Body of pancreas (tissue), 4 donors: ENCODE results near the gene ADPRS. TPM values are rescaled to one million over a fixed set of nuclear protein-coding genes. Genes with fewer than 3 reads are reported as not detected.

Source experiments
- ATAC-seq: fragments of 150-250 bp; one replicate; pipeline ENCODE4 v1.9.1; 2016
- DNase-seq, 4 donors: peaks; one replicate each; pipeline ENCODE4 v3.0.0-alpha.2; 2019
- H3K27ac ChIP-seq, 4 donors: fragments of 200-600 bp; sonication (generic); 1 replicate in 3 of 4; 2 replicates in 1 of 4; pipeline versions ENCODE4 v1.5.1 to v1.6.1; 2016 to 2019; ENCODE audit warnings: mild to moderate bottlenecking in 1 of 4, mixed read lengths in 1 of 4, moderate library complexity in 1 of 4
- H3K27me3 ChIP-seq, 2 donors: fragments of 200-600 bp; sonication (generic); one replicate each; pipeline ENCODE4 v1.6.0; 2016; ENCODE audit warnings: mild to moderate bottlenecking in 1 of 2
- H3K36me3 ChIP-seq, 2 donors: fragments of 200-600 bp; sonication (generic); replicated peaks in 1 of 2; 2 replicates each; pipeline ENCODE4 v1.5.1; 2016; ENCODE audit warnings: low read depth in 2 of 2; ENCODE audit not compliant: insufficient read depth in 1 of 2
- H3K4me1 ChIP-seq: fragments of 200-600 bp; sonication (generic); one replicate; pipeline ENCODE4 v1.6.0; 2016
- H3K4me3 ChIP-seq, 2 donors: fragments of 200-600 bp; sonication (generic); 1 replicate in 1 of 2; 2 replicates in 1 of 2; pipeline ENCODE4 v1.5.1; 2016 to 2019
- H3K9me3 ChIP-seq, 3 donors: fragments of 200-600 bp; sonication (generic); 1 replicate in 2 of 3; 2 replicates in 1 of 3; pipeline ENCODE4 v1.5.1; 2016
- POLR2A ChIP-seq, 3 donors: fragments of 450-650 bp; IDR thresholded peaks; one replicate each; pipeline ENCODE4 v1.6.1; 2016; ENCODE audit warnings: antibody characterized with exemption in 3 of 3, mild to moderate bottlenecking in 2 of 3
- WGBS, 2 donors: methylation state at CpG; one replicate each; pipeline ENCODE4 v1.1.5; 2017; 5-methylcytosine and 5-hydroxymethylcytosine counted together
- intact Hi-C: fragments of 100-400 bp; cut with DNase I; formaldehyde crosslinking; loops from one replicate; pipeline ENCODE4 v1.15.1; 2023
- total RNA-seq, 2 donors: library from RNA; depleted of rRNA; stranded (reverse); fragments of >200 nt; gene quantifications; one replicate each; pipeline ENCODE4 v1.1.0, GENCODE V29; 2016
- TF ChIP-seq, protein P1 (sequence below), 7 experiments: fragments of 450-650 bp in 4 of 7; fragments of 200-600 bp in 3 of 7; sonication (generic) in 3 of 7; IDR thresholded peaks; one replicate each; pipeline ENCODE4 v1.5.1; 2016 to 2019; ENCODE audit warnings: antibody characterized with exemption in 7 of 7

The ADPRS gene
- total RNA-seq, 2 donors from 2014 or later = 16.2 to 25.2 TPM

GRCh38 chr1:36116901-36117300 is 28.2 kb downstream of the ADPRS start:
- Histone ChIP-seq H3K27me3 (no peaks in the 10 kb centered on the region), H3K4me3 (no peak overlapping the region), H3K27ac (no peak overlapping the region), H3K4me1 (no peaks in the 10 kb centered on the region), H3K36me3 (no peaks in the 10 kb centered on the region), H3K9me3 (no peaks in the 10 kb centered on the region)
- intact Hi-C loops = no loop called here
- DNase-seq (no peak), ATAC-seq (no peak)
- 75 to 86% methylated on average over 2 to 5 of the region's 5 CpGs for WGBS, 2 donors
- TF ChIP-seq, protein P1, sequence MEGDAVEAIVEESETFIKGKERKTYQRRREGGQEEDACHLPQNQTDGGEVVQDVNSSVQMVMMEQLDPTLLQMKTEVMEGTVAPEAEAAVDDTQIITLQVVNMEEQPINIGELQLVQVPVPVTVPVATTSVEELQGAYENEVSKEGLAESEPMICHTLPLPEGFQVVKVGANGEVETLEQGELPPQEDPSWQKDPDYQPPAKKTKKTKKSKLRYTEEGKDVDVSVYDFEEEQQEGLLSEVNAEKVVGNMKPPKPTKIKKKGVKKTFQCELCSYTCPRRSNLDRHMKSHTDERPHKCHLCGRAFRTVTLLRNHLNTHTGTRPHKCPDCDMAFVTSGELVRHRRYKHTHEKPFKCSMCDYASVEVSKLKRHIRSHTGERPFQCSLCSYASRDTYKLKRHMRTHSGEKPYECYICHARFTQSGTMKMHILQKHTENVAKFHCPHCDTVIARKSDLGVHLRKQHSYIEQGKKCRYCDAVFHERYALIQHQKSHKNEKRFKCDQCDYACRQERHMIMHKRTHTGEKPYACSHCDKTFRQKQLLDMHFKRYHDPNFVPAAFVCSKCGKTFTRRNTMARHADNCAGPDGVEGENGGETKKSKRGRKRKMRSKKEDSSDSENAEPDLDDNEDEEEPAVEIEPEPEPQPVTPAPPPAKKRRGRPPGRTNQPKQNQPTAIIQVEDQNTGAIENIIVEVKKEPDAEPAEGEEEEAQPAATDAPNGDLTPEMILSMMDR (IDR thresholded peaks at IDR 0.05) = no peak
- TF ChIP-seq POLR2A (IDR thresholded peaks at IDR 0.05) = no peak

GRCh38 chr1:36118447-36119204 is 29.9 kb downstream of the ADPRS start:
- intact Hi-C loops = no loop called here
- TF ChIP-seq, protein P1 (IDR thresholded peaks at IDR 0.05) = no peak
- no peak for TF ChIP-seq POLR2A (IDR thresholded peaks at IDR 0.05)
- 58 to 62% methylated on average over 3 to 10 of the region's 10 CpGs for WGBS, 2 donors
- no peaks in the 10 kb centered on the region for H3K36me3 ChIP-seq
- DNase-seq (no peak), ATAC-seq (no peak)
- H3K4me1 ChIP-seq = no peaks in the 10 kb centered on the region
- no peaks in the 10 kb centered on the region for H3K9me3 ChIP-seq
- no peaks in the 10 kb centered on the region for H3K27me3 ChIP-seq
- H3K27ac ChIP-seq = no peak overlapping the region
- no peak overlapping the region for H3K4me3 ChIP-seq

- 49% methylated on average over 9 of the region's 9 CpGs; no CpG with 5 or more reads in 1 of the 2 donors for WGBS, 2 donors
- H3K4me3 ChIP-seq = no peak overlapping the region
- H3K36me3 ChIP-seq = no peaks in the 10 kb centered on the region
- intact Hi-C loops = no loop called here
- DNase-seq (no peak), ATAC-seq (no peak)
- no peak overlapping the region for H3K27ac ChIP-seq
- no peaks in the 10 kb centered on the region for H3K4me1 ChIP-seq
- H3K27me3 ChIP-seq = no peaks in the 10 kb centered on the region
- TF ChIP-seq POLR2A (IDR thresholded peaks at IDR 0.05) = no peak
- TF ChIP-seq, protein P1 (IDR thresholded peaks at IDR 0.05) = no peak
- no peaks in the 10 kb centered on the region for H3K9me3 ChIP-seq
These were observed 30.8 kb downstream of the ADPRS start for GRCh38 chr1:36119456-36119855.

DNA sequence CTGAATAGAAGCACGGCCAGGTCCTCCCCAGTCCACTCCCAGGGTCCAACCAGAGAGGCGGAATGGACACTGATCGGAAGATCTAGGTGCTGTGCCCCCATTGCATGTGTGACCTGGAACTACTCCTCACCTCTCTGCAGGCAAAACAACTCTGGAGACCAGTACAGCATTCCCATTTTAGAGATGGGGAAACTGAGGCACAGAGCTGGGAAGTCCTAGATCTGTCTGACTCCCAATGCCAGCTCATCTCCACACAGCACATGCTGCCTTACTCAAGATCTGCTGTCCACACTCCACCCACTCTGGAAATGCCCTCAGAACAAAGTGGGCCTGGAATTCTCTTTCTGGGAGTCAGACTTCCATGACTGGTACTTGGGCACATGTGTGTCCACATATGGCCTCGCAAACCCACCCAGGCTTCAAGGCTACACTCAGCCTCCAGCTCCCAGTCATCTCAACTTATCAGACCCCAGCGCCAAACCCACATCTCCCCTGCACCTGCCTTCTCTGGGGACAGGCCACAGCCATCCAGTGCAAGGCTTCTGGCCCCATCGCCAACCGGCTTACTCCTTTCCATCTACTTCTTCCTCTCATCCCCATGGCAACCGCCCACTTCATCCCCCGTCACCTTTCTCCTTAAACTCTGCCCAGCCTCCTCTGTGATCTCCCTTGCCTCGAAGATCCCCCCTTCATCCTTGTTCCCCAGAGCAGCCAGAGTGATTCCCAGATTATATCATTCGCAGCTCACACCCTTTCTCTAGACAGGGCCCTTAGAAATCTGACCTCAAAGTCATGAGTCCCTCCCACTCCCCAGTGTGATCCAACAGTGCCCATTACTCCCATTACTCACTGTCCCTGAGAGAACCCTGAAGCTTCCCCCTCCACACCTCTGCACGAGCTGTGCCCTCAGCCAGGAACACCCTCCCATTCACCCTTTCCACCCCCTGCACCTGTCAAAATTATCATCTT is 33.7 kb downstream of the ADPRS start:
- H3K4me3 ChIP-seq = no peak overlapping the region
- intact Hi-C loops = no loop called here

More for the DNA sequence above, 33.7 kb downstream of the ADPRS start:
- H3K36me3 ChIP-seq = no peaks in the 10 kb centered on the region
- DNase-seq = no peak
- peaks cover 5% of the 10 kb centered on the region for H3K4me1 ChIP-seq
- H3K27me3 ChIP-seq = peaks cover 0 to 9% of the 10 kb centered on the region in 2 donors
- 82 to 85% methylated on average over 10 to 12 of the region's 12 CpGs for WGBS, 2 donors
- ATAC-seq = no peak
- TF ChIP-seq POLR2A (IDR thresholded peaks at IDR 0.05) = no peak
- TF ChIP-seq, protein P1 (IDR thresholded peaks at IDR 0.05) = no peak
- no peaks in the 10 kb centered on the region for H3K9me3 ChIP-seq
- peak overlapping the region in 1 of 4 donors; percentile 44 for H3K27ac ChIP-seq
